Vagina (tissue), 2 donors: ENCODE results near the gene EVPLL.

Experiments
- CTCF ChIP-seq, 3 experiments: fragments of 450-650 bp in 2 of 3; fragments of 200-600 bp in 1 of 3; sonication (generic) in 1 of 3; IDR thresholded peaks; one replicate each; pipeline ENCODE4 v1.5.1; 2017 to 2019; ENCODE audit warnings: antibody characterized with exemption in 3 of 3, mild to moderate bottlenecking in 2 of 3, moderate library complexity in 2 of 3
- POLR2A ChIP-seq, 2 donors: fragments of 450-650 bp; IDR thresholded peaks; one replicate each; pipeline ENCODE4 v1.6.1; 2017; ENCODE audit warnings: antibody characterized with exemption in 2 of 2, mild to moderate bottlenecking in 2 of 2, moderate library complexity in 2 of 2

- TF ChIP-seq CTCF (IDR thresholded peaks at IDR 0.05), result no peak
- TF ChIP-seq POLR2A (IDR thresholded peaks at IDR 0.05), result no peak
These were observed 48.9 kb upstream of the EVPLL start for GRCh38 chr17:18328643-18329204.
